HG03565 (cell line): ENCODE measurements around the gene NUDT10.
"Not testable (repeated sequence)": the region's sequence is repeated elsewhere in the genome, so short reads cannot be mapped to it uniquely, and the experiment has no call there.

Experiments
- ATAC-seq: cut with Tn5 transposase; IDR thresholded peaks from one replicate; pipeline ENCODE4 v1.9.1; 2021; ENCODE audit warnings: mild to moderate bottlenecking, moderate library complexity; ENCODE audit not compliant: unreplicated experiment

NUDT10 gene

DNA sequence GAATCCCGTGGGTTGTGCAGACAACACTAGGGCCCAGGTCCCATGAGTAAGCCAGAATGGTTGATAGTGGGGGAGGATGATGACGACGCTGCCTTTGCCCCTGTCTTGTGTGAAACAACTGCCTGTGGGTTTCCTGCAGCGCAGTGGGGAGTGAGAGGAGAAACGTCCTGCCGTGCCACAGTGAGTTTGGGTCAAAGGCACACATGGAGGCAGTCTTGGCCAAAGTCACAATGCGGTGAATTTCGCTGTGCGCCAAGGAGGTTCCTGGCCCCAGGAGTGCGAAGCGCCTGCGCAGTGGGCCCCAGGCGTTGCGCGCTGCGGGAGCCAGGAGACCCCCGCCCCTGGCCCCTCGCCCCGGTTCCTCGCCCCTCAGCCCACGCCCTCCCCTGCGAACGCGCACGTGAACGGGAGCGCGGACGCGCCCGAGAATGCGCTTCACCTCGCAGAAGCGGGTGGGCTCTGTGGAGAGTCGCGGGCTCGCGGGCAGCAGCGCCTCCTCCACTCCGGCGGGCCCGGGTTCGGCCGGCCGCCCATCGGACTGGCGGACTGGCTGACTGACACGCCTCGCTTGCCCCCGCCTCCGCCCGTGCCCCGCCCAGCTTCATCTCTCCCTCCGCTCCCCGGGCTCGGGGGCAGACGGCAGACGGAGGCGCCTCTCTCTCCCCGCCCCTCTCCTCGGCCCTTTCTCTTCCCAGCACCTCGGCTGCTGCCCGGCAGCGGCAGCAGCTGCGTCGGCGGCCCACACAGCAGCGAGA, at the start of gene NUDT10:
TSS of gene NUDT10 (plus strand) at position 635 of the 755 bp plus-strand sequence. CDS start 144 bp downstream, outside the sequence.
- ATAC-seq = no peak

GRCh38 chrX:51292421-51292820, 40.2 kb upstream of the NUDT10 start:
- no peak for ATAC-seq

DNA sequence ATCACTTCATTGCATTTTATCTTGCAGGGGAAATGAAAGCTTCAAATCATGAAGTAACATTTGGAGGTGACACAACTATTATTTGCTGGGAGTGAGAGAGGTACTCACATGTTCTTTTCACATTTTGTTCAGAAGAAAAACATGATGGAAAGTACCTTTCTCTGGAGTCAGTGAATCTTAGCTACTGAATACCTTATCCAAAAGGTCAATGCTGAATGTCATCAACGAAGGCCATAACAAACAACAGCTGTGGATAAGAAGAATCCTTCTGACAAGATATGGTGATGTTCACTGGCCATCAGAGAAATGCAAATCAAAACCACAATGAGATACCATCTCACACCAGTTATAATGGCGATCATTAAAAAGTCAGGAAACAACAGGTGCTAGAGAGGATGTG, 36.5 kb upstream of the NUDT10 start:
- ATAC-seq = no peak

DNA sequence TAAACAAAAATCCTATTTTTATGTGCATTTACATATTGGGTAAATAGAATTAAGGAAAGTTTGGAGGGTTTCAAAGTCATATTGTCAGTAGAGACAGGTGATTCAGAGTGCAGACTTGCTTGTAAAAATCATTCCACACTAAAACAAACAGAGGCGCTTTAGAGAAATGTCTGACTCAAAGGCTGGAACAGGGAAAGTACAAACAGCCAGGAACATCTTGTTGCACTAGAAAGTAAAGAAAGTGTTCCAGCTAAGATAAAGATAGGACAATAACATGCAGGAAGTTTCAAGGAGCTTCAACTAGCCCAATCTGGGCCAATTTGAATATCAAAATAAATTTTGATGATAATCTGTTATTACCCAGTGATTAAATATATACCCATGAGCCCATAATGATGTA, 16.4 kb upstream of the NUDT10 start:
- ATAC-seq = no peak

- not testable (repeated sequence) for ATAC-seq
Observed at GRCh38 chrX:51332943-51333785, 542 bp downstream of the NUDT10 start.

- ATAC-seq = no peak
Observed at GRCh38 chrX:51334276-51334675, 1.7 kb downstream of the NUDT10 start.

GRCh38 chrX:51336584-51336983, 4.0 kb downstream of the NUDT10 start:
- ATAC-seq = peak; percentile 78

- ATAC-seq = no peak
Observed at GRCh38 chrX:51361251-51361650, 28.6 kb downstream of the NUDT10 start.

DNA sequence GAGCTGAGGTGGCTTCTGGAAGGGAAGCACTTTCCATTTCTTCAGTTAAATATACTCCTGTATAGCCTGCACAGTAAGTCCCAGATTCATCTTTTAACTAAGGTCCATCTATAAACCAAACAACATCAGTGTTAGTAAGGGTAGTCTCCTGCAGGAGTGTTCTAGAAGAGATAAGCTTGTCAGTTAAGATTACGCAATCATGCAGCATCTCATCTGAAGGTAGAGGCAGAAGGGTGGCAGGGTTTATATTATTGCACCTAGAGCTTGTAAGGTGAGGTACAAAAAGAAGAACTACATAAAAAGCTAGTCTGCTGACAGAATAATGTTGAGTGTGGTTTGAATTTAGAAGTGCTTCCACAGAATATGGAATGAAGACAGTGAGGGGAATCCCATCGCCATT, 44.0 kb downstream of the NUDT10 start:
- ATAC-seq = no peak
